IMR-90 (cell line): ENCODE measurements around the gene CHRNA1. TPM values are rescaled to one million over a fixed set of nuclear protein-coding genes. Genes with fewer than 3 reads are reported as not detected.

Source experiments
- ATAC-seq: fragments of 200-7000 bp; cut with Tn5 transposase; 2 replicates; pipeline ENCODE4 v1.9.1; 2020; ENCODE audit warnings: low read depth, mild to moderate bottlenecking, moderate library complexity
- BruUV-seq: library from RNA; stranded (reverse); fragments of 400-500 nt; replicated peaks from 2 replicates; lab custom pipeline; 2021; lab: Mats Ljungman, UMichigan
- CTCF ChIA-PET: fragments of 300-600 bp; formaldehyde crosslinking; extraction: SDS; loops from one replicate; lab custom pipeline; 2021; ENCODE audit warnings: antibody characterized with exemption; lab: Yijun Ruan, JAX
- POLR2A ChIA-PET: fragments of 300-600 bp; sonication (Branson Sonifier 250); formaldehyde crosslinking; loops from one replicate; lab custom pipeline; 2022; ENCODE audit warnings: antibody characterized with exemption; ENCODE audit not compliant: unreplicated experiment; lab: Charles Lee
- DNase-seq: peaks from one replicate; pipeline ENCODE4 v3.0.0; 2013
- H2AFZ ChIP-seq: replicated peaks from 2 replicates; pipeline ENCODE3; 2013; ENCODE audit warnings: low read length, mild to moderate bottlenecking; ENCODE audit not compliant: poor library complexity
- H2AK5ac ChIP-seq: 2 replicates; pipeline ENCODE4 v1.6.1; 2013; ENCODE audit warnings: low read depth, low read length, inconsistent platforms
- H2AK9ac ChIP-seq: replicated peaks from 2 replicates; pipeline ENCODE3; 2013; ENCODE audit warnings: mild to moderate bottlenecking, low read depth, low read length, moderate library complexity; ENCODE audit not compliant: poor library complexity
- H2BK120ac ChIP-seq: 2 replicates; pipeline ENCODE4 v1.6.1; 2013; ENCODE audit warnings: low read depth, low read length, inconsistent platforms
- H2BK15ac ChIP-seq: 3 replicates; pipeline ENCODE4 v1.6.1; 2013; ENCODE audit warnings: low read depth, low read length, inconsistent platforms
- H2BK20ac ChIP-seq: 2 replicates; pipeline ENCODE4 v1.6.1; 2013; ENCODE audit warnings: low read depth, mild to moderate bottlenecking, inconsistent platforms, low read length, moderate library complexity
- H2BK5ac ChIP-seq: 2 replicates; pipeline ENCODE4 v1.6.1; 2013; ENCODE audit warnings: mild to moderate bottlenecking, low read depth, low read length, inconsistent platforms; ENCODE audit not compliant: poor library complexity, severe bottlenecking
- H3K14ac ChIP-seq: replicated peaks from 2 replicates; pipeline ENCODE4 v1.6.1; 2013; ENCODE audit warnings: low read depth, low read length, inconsistent platforms
- H3K18ac ChIP-seq: 2 replicates; pipeline ENCODE4 v1.6.1; 2013; ENCODE audit warnings: low read depth, low read length, control low read depth
- H3K23ac ChIP-seq: 2 replicates; pipeline ENCODE4 v1.6.1; 2013; ENCODE audit warnings: low read depth, low read length, inconsistent platforms
- H3K27ac ChIP-seq: 2 replicates; pipeline ENCODE4 v1.5.1; 2013; ENCODE audit warnings: mild to moderate bottlenecking, control low read depth, low read length; ENCODE audit not compliant: insufficient read depth
- H3K27me3 ChIP-seq: 2 replicates; pipeline ENCODE4 v1.6.1; 2013; ENCODE audit warnings: low read length; ENCODE audit not compliant: control insufficient read depth, insufficient read depth
- H3K36me3 ChIP-seq: 2 replicates; pipeline ENCODE4 v1.6.1; 2013; ENCODE audit warnings: low read length, mixed read lengths; ENCODE audit not compliant: control insufficient read depth, insufficient read depth
- H3K4ac ChIP-seq: 2 replicates; pipeline ENCODE4 v1.6.1; 2013; ENCODE audit warnings: low read depth, low read length, inconsistent platforms
- H3K4me1 ChIP-seq: 2 replicates; pipeline ENCODE4 v1.6.1; 2013; ENCODE audit warnings: low read length, mixed read lengths; ENCODE audit not compliant: control insufficient read depth, insufficient read depth
- H3K4me2 ChIP-seq: 2 replicates; pipeline ENCODE4 v1.6.1; 2013; ENCODE audit warnings: low read depth, mild to moderate bottlenecking, control low read depth, low read length, moderate library complexity
- H3K4me3 ChIP-seq: 2 replicates; pipeline ENCODE4 v1.5.1; 2013; ENCODE audit warnings: low read depth, mild to moderate bottlenecking, control low read depth, low read length, moderate library complexity; ENCODE audit not compliant: insufficient read depth
- H3K56ac ChIP-seq: 2 replicates; pipeline ENCODE4 v1.6.1; 2013; ENCODE audit warnings: low read length, inconsistent platforms; ENCODE audit not compliant: insufficient read depth; ENCODE audit errors: extremely low read depth
- H3K79me1 ChIP-seq, 2 experiments: 2 replicates each; pipeline ENCODE4 v1.6.1; 2013; ENCODE audit warnings: low read length in 2 of 2, inconsistent platforms in 1 of 2, low read depth in 1 of 2
- H3K9ac ChIP-seq: 2 replicates; pipeline ENCODE4 v1.6.1; 2013; ENCODE audit warnings: low read depth, low read length, control low read depth
- H3K9me1 ChIP-seq: 2 replicates; pipeline ENCODE4 v1.6.1; 2013; ENCODE audit warnings: low read length, inconsistent platforms; ENCODE audit not compliant: insufficient read depth
- H3K9me3 ChIP-seq: 2 replicates; pipeline ENCODE4 v1.6.1; 2013; ENCODE audit warnings: low read length; ENCODE audit not compliant: control insufficient read depth, insufficient read depth
- H4K20me1 ChIP-seq: 2 replicates; pipeline ENCODE4 v1.6.1; 2013; ENCODE audit warnings: low read length, inconsistent platforms; ENCODE audit not compliant: insufficient read depth
- H4K5ac ChIP-seq: 2 replicates; pipeline ENCODE4 v1.6.1; 2013; ENCODE audit warnings: mild to moderate bottlenecking, low read depth, low read length, control low read depth
- H4K8ac ChIP-seq, 2 experiments: 2 replicates each; pipeline ENCODE4 v1.6.1; 2013; ENCODE audit warnings: low read depth in 2 of 2, low read length in 2 of 2, control low read depth in 1 of 2, inconsistent platforms in 1 of 2
- H4K91ac ChIP-seq: 2 replicates; pipeline ENCODE4 v1.6.1; 2013; ENCODE audit warnings: low read depth, low read length, inconsistent platforms; ENCODE audit not compliant: insufficient read depth
- BHLHE40 ChIP-seq: fragments of 150-350 bp; IDR thresholded peaks from 2 replicates; pipeline ENCODE4 v1.6.1; 2016; ENCODE audit warnings: mild to moderate bottlenecking, low read depth, low read length
- CEBPB ChIP-seq: IDR thresholded peaks from 2 replicates; pipeline ENCODE4 v1.6.1; 2012; ENCODE audit warnings: low read depth, low read length, improper control_type of control experiment
- CHD1 ChIP-seq: IDR thresholded peaks from 2 replicates; pipeline ENCODE4 v1.6.1; 2012; ENCODE audit warnings: low read depth, low read length, improper control_type of control experiment
- FOS ChIP-seq: fragments of 150-350 bp; IDR thresholded peaks from 2 replicates; pipeline ENCODE4 v1.6.1; 2016; ENCODE audit warnings: low read depth, low read length
- MAFK ChIP-seq: IDR thresholded peaks from 2 replicates; pipeline ENCODE4 v1.6.1; 2012; ENCODE audit warnings: low read depth, low read length, improper control_type of control experiment
- MAZ ChIP-seq: IDR thresholded peaks from 2 replicates; pipeline ENCODE4 v1.6.1; 2012; ENCODE audit warnings: low read depth, mild to moderate bottlenecking, low read length, improper control_type of control experiment, moderate library complexity, borderline replicate concordance
- MXI1 ChIP-seq: IDR thresholded peaks from 2 replicates; pipeline ENCODE4 v1.6.1; 2012; ENCODE audit warnings: low read depth, mild to moderate bottlenecking, low read length, moderate library complexity, borderline replicate concordance
- NFE2L2 ChIP-seq: fragments of 150-350 bp; IDR thresholded peaks from 2 replicates; pipeline ENCODE4 v1.6.1; 2016; ENCODE audit warnings: low read depth, mild to moderate bottlenecking, low read length
- POLR2A ChIP-seq: IDR thresholded peaks from 2 replicates; pipeline ENCODE4 v1.6.1; 2012; ENCODE audit warnings: mild to moderate bottlenecking, low read depth, low read length
- RAD21 ChIP-seq: IDR thresholded peaks from 2 replicates; pipeline ENCODE4 v1.6.1; 2012; ENCODE audit warnings: low read length, improper control_type of control experiment
- RCOR1 ChIP-seq: IDR thresholded peaks from 2 replicates; pipeline ENCODE4 v1.6.1; 2012; ENCODE audit warnings: mild to moderate bottlenecking, low read length, improper control_type of control experiment; ENCODE audit not compliant: insufficient replicate concordance
- RFX5 ChIP-seq: IDR thresholded peaks from 2 replicates; pipeline ENCODE4 v1.8.0; 2012; ENCODE audit warnings: low read depth, mild to moderate bottlenecking, low read length, moderate library complexity
- SMC3 ChIP-seq: fragments of 150-350 bp; IDR thresholded peaks from 2 replicates; pipeline ENCODE4 v1.6.1; 2016; ENCODE audit warnings: low read depth, mild to moderate bottlenecking, antibody characterized with exemption, low read length, moderate library complexity
- WGBS, 2 experiments: methylation state at CpG; one replicate each; pipeline versions ENCODE4 v1.1.5 to v1.1.7; 2013; ENCODE audit warnings: missing lambda C conversion rate in 2 of 2; ENCODE audit not compliant: insufficient read length in 1 of 2; ENCODE audit errors: extremely low coverage in 2 of 2; 5-methylcytosine and 5-hydroxymethylcytosine counted together
- dilution Hi-C: fragments of 300-500 bp; cut with HindIII; formaldehyde crosslinking; loops from one replicate; pipeline ENCODE4 v1.14.3; 2018; ENCODE audit warnings: low sequenced_read_pairs; ENCODE audit not compliant: unreplicated experiment
- in situ Hi-C: fragments of 300-500 bp; cut with MboI; formaldehyde crosslinking; loops from 3 replicates; pipeline ENCODE4 v1.14.3; 2019; ENCODE audit warnings: low sequenced_read_pairs, inconsistent platforms, mixed read lengths
- intact Hi-C: fragments of 100-400 bp; cut with micrococcal nuclease; formaldehyde crosslinking; loops from 2 replicates; pipeline ENCODE4 v1.10.0; 2022
- polyA plus RNA-seq, 3 experiments: library from polyadenylated mRNA; depleted of rRNA; stranded (reverse); fragments of >200 nt; gene quantifications; 2 replicates each; pipeline ENCODE4 v1.2.3, GENCODE V29; 2012; ENCODE audit warnings: low replicate concordance in 1 of 3
- total RNA-seq: library from RNA; depleted of rRNA; stranded (reverse); fragments of >200 nt; gene quantifications from 2 replicates; pipeline ENCODE4 v1.2.3, GENCODE V29; 2012
- TF ChIP-seq, protein P1 (sequence below): conservative IDR thresholded peaks from 2 replicates; pipeline ENCODE4 v1.5.1; 2012; ENCODE audit warnings: mild to moderate bottlenecking, low read depth, low read length, improper control_type of control experiment
- TF ChIP-seq, protein P2 (sequence below): fragments of 150-350 bp; IDR thresholded peaks from 2 replicates; pipeline ENCODE4 v1.6.1; 2017; ENCODE audit warnings: mild to moderate bottlenecking, antibody characterized with exemption, low read length, low read depth
- TF ChIP-seq, protein P3 (sequence below): fragments of 150-350 bp; IDR thresholded peaks from 2 replicates; pipeline ENCODE4 v1.6.1; 2016; ENCODE audit warnings: low read depth, mild to moderate bottlenecking, low read length, moderate library complexity, borderline replicate concordance

Gene CHRNA1
- total and polyA plus RNA-seq, 2 of the 4 experiments (the other 2 are of a cell fraction), result 0.75 to 0.90 TPM

DNA sequence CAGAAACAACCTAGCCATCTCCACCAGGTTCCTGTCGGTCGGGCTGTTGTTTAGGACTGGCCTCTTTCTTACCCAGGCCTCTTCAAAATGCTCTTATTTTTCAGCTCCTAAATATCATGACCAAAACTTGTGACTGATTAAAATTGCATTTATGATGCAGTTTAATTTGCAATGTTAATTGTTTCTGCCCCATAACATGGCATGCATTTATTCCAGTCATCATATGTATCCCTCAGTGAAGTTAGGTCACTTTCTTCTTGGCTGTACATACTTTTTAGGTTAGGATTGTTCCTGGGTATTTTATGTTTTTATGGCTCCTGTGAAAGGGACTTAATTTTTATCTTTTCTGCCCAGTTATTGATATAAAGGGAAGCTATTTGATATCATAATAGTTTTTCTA, 50.6 kb downstream of the CHRNA1 start:
- no peak overlapping the region for H3K27ac ChIP-seq
- H3K27me3 ChIP-seq, result peaks cover 2% of the 10 kb centered on the region; the same call in 1 of the 2 replicates
- no peak overlapping the region for H2AK5ac ChIP-seq
- ChIA-PET POLR2A (no interaction called here), CTCF (interaction anchor here (1.3 kb wide), 1 partner anchor 317 kb away, joined by 3 read pairs; no protein-coding TSS in a partner anchor)
- H3K56ac ChIP-seq, result no peak overlapping the region
- intact Hi-C loops, result no loop called here
- no peaks in the 10 kb centered on the region for H4K20me1 ChIP-seq
- no TSS peak for BruUV-seq
- peaks cover 3% of the 10 kb centered on the region for H3K9me3 ChIP-seq
- H3K4me3 ChIP-seq, result no peak overlapping the region
- no peak overlapping the region for H4K5ac ChIP-seq
- peaks cover 5% of the 10 kb centered on the region; the same call in 1 of the 2 replicates for H3K9me1 ChIP-seq
- no peak overlapping the region for H3K18ac ChIP-seq
- H2AFZ ChIP-seq, result no peak overlapping the region
- H3K9ac ChIP-seq, result no peak overlapping the region
- no peak overlapping the region for H4K8ac ChIP-seq
- DNase-seq (no peak), ATAC-seq (no peak)
- no peak overlapping the region for H2BK5ac ChIP-seq
- H3K36me3 ChIP-seq, result no peaks in the 10 kb centered on the region
- H2BK120ac ChIP-seq, result no peak overlapping the region
- TF ChIP-seq, protein P1, sequence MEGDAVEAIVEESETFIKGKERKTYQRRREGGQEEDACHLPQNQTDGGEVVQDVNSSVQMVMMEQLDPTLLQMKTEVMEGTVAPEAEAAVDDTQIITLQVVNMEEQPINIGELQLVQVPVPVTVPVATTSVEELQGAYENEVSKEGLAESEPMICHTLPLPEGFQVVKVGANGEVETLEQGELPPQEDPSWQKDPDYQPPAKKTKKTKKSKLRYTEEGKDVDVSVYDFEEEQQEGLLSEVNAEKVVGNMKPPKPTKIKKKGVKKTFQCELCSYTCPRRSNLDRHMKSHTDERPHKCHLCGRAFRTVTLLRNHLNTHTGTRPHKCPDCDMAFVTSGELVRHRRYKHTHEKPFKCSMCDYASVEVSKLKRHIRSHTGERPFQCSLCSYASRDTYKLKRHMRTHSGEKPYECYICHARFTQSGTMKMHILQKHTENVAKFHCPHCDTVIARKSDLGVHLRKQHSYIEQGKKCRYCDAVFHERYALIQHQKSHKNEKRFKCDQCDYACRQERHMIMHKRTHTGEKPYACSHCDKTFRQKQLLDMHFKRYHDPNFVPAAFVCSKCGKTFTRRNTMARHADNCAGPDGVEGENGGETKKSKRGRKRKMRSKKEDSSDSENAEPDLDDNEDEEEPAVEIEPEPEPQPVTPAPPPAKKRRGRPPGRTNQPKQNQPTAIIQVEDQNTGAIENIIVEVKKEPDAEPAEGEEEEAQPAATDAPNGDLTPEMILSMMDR, result no peak
- TF ChIP-seq MAZ (no peak), BHLHE40 (no peak), NFE2L2 (no peak), MXI1 (no peak), CEBPB (no peak), RCOR1 (no peak), MAFK (no peak), POLR2A (no peak), RAD21 (no peak), FOS (no peak), CHD1 (no peak), RFX5 (no peak), SMC3 (no peak)
- TF ChIP-seq, protein P2, sequence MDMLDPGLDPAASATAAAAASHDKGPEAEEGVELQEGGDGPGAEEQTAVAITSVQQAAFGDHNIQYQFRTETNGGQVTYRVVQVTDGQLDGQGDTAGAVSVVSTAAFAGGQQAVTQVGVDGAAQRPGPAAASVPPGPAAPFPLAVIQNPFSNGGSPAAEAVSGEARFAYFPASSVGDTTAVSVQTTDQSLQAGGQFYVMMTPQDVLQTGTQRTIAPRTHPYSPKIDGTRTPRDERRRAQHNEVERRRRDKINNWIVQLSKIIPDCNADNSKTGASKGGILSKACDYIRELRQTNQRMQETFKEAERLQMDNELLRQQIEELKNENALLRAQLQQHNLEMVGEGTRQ, result no peak
- TF ChIP-seq, protein P3, sequence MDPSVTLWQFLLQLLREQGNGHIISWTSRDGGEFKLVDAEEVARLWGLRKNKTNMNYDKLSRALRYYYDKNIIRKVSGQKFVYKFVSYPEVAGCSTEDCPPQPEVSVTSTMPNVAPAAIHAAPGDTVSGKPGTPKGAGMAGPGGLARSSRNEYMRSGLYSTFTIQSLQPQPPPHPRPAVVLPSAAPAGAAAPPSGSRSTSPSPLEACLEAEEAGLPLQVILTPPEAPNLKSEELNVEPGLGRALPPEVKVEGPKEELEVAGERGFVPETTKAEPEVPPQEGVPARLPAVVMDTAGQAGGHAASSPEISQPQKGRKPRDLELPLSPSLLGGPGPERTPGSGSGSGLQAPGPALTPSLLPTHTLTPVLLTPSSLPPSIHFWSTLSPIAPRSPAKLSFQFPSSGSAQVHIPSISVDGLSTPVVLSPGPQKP, result no peak
- H2AK9ac ChIP-seq, result no peak overlapping the region
- no CpG with 5 or more reads among the region's 2 CpGs for WGBS, 2 experiments
- H2BK15ac ChIP-seq, result no peak overlapping the region
- dilution Hi-C loops, result no loop called here
- no peak overlapping the region for H3K4me2 ChIP-seq
- H4K91ac ChIP-seq, result no peak overlapping the region
- H3K79me1 ChIP-seq, result no peaks in the 10 kb centered on the region
- in situ Hi-C loops, result no loop called here
- no peak overlapping the region for H3K23ac ChIP-seq
- H2BK20ac ChIP-seq, result no peak overlapping the region
- no peaks in the 10 kb centered on the region for H3K4me1 ChIP-seq
- no peak overlapping the region for H3K4ac ChIP-seq
- no peak overlapping the region for H3K14ac ChIP-seq
